Stimulated activated CD8-positive, alpha-beta memory T cell treated with anti-CD3 and anti-CD28 coated beads, Interleukin-7, amount 100 ng/mL, for 24 hours (primary cell): Measurements from ENCODE around the gene PCDHGA8.
"Not testable (repeated sequence)": the region's sequence is repeated elsewhere in the genome, so short reads cannot be mapped to it uniquely, and the experiment has no call there.

ENCODE experiments used
- DNase-seq: peaks from one replicate; pipeline ENCODE4 v3.0.0-alpha.2; 2020; ENCODE audit warnings: low read depth

The PCDHGA8 gene

DNA sequence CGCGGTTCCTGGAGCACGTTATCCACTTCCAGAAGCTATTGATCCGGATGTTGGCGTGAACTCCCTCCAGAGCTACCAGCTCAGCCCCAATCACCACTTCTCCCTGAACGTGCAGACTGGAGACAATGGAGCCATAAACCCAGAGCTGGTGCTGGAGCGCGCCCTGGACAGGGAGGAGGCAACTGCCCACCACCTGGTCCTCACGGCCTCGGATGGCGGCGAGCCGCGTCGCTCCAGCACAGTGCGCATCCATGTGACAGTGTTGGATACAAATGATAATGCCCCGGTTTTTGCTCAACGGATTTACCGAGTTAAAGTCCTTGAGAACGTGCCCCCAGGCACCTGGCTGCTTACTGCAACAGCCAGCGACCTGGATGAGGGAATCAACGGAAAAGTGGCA, 11.0 kb downstream of the PCDHGA8 start:
- DNase-seq = no peak

- not testable (repeated sequence) for DNase-seq
Measured at GRCh38 chr5:141407790-141408505, 15.5 kb downstream of the PCDHGA8 start, which contains the start of gene PCDHGB6. Gene PCDHGB6, plus strand, starts transcription at chr5:141408021. Its CDS starts 182 bp downstream, at chr5:141408203.

- DNase-seq = no peak
Measured at GRCh38 chr5:141409598-141410306, 17.3 kb downstream of the PCDHGA8 start.

DNA sequence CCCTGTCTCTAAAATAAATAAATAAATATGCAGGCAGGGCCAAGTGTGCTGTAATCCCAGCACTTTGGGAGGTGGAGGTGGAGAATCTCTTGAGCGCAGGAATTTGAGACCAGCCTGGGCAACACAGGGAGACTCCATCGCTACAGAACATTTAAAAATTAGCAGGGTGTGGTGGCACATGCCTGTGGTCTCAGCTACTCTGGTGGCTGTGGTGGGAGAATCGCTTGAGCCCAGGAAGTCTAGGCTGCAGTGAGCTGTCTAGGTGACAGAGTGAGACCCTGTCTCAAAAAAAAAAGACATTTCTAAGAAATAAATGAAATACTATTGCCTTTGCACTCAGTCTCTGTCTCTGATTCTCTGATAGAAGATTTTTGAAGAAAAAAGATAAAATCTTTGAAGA, 19.1 kb downstream of the PCDHGA8 start:
- no peak for DNase-seq

- DNase-seq = no peak
Measured at GRCh38 chr5:141412854-141413539, 20.6 kb downstream of the PCDHGA8 start, which contains the start of gene PCDHGA10. Gene PCDHGA10, plus strand, starts transcription at chr5:141412987. Its CDS starts 189 bp downstream, at chr5:141413176.

GRCh38 chr5:141413540-141414069, 21.2 kb downstream of the PCDHGA8 start:
- DNase-seq = no peak

GRCh38 chr5:141414548-141415274, 22.3 kb downstream of the PCDHGA8 start:
- not testable (repeated sequence) for DNase-seq

DNA sequence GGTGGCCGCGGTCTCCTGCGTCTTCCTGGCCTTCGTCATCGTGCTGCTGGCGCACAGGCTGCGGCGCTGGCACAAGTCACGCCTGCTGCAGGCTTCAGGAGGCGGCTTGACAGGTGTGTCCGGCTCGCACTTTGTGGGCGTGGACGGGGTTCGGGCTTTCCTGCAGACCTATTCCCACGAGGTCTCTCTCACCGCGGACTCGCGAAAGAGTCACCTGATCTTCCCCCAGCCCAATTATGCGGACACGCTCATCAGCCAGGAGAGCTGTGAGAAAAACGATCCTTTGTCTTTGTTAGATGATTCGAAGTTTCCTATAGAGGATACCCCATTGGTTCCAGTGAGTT, 22.8 kb downstream of the PCDHGA8 start:
- DNase-seq = not testable (repeated sequence)

DNA sequence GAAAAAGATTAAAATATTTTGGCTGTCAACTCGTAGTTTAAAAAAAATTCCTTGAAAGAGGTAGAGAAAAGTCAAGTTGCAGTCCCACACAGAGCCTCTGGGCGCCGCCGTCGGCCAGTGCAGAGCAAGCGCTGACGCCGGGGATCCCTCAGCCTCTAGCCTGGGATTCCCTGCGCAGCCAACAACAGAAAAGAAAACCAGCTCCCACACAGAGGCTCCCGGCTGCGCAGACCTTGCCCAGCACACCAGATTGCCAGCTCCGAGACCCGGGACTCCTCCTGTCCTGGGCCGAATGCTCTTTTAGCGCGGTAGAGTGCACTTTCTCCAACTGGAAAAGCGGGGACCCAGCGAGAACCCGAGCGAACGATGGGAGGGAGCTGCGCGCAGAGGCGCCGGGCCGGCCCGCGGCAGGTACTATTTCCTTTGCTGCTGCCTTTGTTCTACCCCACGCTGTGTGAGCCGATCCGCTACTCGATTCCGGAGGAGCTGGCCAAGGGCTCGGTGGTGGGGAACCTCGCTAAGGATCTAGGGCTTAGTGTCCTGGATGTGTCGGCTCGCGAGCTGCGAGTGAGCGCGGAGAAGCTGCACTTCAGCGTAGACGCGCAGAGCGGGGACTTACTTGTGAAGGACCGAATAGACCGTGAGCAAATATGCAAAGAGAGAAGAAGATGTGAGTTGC, 25.2 kb downstream of the PCDHGA8 start, which contains the start of gene PCDHGB7:
Gene PCDHGB7 (plus strand): TSS at position 184 of the 679 bp plus-strand sequence. CDS start 183 bp downstream, at position 367.
- not testable (repeated sequence) for DNase-seq

DNA sequence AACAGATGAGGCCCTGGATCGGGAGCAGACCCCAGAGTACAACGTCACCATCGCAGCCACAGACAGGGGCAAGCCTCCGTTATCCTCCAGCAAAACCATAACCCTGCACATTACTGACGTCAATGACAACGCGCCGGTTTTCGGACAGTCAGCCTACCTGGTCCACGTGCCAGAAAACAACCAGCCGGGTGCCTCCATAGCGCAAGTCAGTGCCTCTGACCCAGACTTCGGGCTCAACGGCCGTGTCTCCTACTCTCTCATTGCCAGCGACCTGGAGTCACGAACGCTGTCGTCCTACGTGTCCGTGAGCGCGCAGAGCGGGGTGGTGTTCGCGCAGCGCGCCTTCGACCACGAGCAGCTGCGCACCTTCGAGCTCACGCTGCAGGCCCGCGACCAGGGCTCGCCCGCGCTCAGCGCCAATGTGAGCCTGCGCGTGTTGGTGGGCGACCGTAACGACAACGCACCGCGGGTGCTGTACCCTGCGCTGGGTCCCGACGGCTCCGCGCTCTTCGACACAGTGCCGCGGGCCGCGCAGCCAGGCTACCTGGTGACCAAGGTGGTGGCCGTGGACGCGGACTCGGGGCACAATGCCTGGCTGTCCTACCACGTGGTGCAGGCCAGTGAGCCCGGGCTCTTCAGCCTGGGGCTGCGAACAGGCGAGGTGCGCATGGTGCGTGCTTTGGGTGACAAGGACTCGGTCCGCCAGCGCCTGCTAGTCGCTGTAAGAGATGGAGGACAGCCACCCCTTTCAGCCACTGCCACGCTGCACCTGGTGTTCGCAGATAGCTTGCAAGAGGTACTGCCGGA, 26.8 kb downstream of the PCDHGA8 start:
- DNase-seq = no peak

DNA sequence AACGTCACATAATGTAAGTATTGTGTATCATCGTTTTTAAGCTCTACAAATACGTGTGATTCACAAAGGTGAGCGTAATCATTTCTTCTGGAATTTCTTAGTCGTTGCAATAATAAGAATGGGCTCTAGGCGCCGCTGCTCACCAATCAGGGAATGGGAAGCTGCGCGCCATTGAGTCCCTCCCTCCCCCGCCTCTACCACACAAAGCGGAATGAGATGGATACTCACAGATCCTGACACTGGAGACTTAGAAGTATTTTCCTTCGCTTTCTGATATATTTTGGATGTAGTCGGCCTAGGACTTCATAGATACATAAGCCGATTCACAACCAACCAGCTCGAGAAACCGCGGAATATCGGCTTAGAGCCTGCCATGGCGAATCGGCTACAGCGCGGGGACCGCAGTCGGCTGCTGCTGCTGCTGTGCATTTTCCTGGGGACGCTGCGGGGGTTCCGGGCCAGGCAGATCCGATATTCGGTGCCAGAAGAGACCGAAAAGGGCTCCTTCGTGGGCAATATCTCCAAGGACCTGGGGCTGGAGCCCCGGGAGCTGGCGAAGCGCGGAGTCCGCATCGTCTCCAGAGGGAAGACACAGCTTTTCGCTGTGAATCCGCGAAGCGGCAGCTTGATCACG, 28.5 kb downstream of the PCDHGA8 start, which contains the start of gene PCDHGA11:
Gene PCDHGA11 (plus strand): TSS at position 197 of the 634 bp plus-strand sequence. CDS start 177 bp downstream, at position 374.
- no peak for DNase-seq

- DNase-seq = no peak
Measured at GRCh38 chr5:141421489-141421855, 29.0 kb downstream of the PCDHGA8 start.

DNA sequence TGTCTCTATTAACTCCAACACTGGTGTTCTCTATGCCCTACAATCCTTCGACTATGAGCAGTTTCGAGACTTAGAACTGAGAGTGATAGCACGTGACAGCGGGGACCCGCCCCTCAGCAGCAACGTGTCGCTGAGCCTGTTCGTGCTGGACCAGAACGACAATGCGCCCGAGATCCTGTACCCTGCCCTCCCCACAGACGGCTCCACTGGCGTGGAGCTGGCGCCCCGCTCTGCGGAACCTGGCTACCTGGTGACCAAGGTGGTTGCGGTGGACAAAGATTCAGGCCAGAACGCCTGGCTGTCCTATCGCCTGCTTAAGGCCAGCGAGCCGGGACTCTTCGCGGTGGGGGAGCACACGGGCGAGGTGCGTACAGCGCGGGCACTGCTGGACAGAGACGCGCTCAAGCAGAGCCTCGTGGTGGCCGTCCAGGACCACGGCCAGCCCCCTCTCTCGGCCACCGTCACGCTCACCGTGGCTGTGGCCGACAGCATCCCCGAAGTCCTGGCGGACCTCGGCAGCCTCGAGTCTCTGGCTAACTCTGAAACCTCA, 30.4 kb downstream of the PCDHGA8 start:
- DNase-seq = no peak

DNA sequence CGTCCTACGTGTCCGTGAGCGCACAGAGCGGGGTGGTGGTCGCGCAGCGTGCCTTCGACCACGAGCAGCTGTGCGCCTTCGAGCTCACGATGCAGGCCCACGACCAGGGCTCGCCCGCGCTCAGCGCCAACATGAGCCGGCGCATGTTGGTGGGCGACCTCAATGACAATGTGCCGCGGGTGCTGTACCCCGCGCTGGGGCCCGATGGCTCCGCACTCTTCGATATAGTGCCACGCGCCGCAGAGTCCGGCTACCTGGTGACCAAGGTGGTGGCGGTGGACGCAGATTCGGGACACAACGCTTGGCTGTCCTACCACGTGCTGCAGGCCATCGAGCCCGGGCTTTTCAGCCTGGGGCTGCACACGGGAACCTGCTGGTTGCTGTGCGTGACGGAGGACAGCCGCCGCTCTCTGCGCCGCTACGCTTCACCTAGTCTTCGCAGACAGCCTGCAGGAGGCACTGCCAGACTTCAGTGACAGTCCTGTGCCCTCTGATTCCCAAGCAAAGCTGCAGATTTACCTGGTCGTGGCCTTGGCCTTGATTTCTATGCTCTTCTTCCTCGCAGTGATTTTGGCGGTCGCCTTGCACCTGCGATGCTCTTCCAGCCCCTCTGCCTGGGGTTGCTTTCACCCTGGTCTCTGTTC, 35.5 kb downstream of the PCDHGA8 start:
- DNase-seq = no peak

GRCh38 chr5:141430332-141431113, 38.1 kb downstream of the PCDHGA8 start, which contains the start of gene PCDHGA12:
Gene PCDHGA12, plus strand, starts transcription at chr5:141430507. Its CDS starts 253 bp downstream, at chr5:141430760.
- DNase-seq = no peak

DNA sequence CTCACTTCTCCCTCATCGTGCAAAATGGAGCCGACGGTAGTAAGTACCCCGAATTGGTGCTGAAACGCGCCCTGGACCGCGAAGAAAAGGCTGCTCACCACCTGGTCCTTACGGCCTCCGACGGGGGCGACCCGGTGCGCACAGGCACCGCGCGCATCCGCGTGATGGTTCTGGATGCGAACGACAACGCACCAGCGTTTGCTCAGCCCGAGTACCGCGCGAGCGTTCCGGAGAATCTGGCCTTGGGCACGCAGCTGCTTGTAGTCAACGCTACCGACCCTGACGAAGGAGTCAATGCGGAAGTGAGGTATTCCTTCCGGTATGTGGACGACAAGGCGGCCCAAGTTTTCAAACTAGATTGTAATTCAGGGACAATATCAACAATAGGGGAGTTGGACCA, 38.9 kb downstream of the PCDHGA8 start:
- DNase-seq = no peak

DNA sequence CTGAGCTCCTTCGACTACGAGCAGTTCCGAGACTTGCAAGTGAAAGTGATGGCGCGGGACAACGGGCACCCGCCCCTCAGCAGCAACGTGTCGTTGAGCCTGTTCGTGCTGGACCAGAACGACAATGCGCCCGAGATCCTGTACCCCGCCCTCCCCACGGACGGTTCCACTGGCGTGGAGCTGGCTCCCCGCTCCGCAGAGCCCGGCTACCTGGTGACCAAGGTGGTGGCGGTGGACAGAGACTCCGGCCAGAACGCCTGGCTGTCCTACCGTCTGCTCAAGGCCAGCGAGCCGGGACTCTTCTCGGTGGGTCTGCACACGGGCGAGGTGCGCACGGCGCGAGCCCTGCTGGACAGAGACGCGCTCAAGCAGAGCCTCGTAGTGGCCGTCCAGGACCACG, 39.9 kb downstream of the PCDHGA8 start:
- not testable (repeated sequence) for DNase-seq

- not testable (repeated sequence) for DNase-seq
Measured at GRCh38 chr5:141432726-141433125, 40.3 kb downstream of the PCDHGA8 start.
